HG02763 (cell line): ENCODE results near the gene TMEM245.
"Not testable (repeated sequence)": the region's sequence is repeated elsewhere in the genome, so short reads cannot be mapped to it uniquely, and the experiment has no call there.

Source experiments
- ATAC-seq: cut with Tn5 transposase; IDR thresholded peaks from one replicate; pipeline ENCODE4 v1.9.1; 2021; ENCODE audit warnings: mild to moderate bottlenecking, moderate library complexity; ENCODE audit not compliant: unreplicated experiment

TMEM245 gene

GRCh38 chr9:109072133-109072692 lies 47.5 kb downstream of the TMEM245 start:
- no peak for ATAC-seq

GRCh38 chr9:109068764-109069163 lies 51.0 kb downstream of the TMEM245 start:
- ATAC-seq, result no peak

- ATAC-seq, result no peak
Observed at GRCh38 chr9:109064963-109065702, 54.6 kb downstream of the TMEM245 start.

DNA sequence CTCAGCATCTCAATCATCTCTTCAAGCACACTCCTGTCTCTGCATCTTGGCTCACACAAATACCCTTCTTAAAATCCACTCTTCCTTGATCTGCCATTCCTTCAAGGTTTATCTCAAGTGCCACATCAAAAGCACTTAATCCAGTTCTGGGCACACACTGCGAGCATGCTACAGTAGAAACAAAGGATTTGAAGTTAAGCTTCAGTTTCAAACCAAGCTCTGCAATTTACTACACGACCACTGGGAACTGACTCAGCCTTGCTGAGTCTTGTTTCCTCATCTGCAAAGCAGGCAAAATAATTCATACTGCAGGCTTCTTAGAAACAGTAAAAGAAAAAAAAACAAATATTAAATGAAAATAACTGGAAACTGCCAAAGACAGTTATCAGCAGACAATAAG lies 56.0 kb downstream of the TMEM245 start:
- no peak for ATAC-seq

- no peak for ATAC-seq
Observed at GRCh38 chr9:109062543-109062942, 57.2 kb downstream of the TMEM245 start.

- no peak for ATAC-seq
Observed at GRCh38 chr9:109060191-109060590, 59.6 kb downstream of the TMEM245 start.

DNA sequence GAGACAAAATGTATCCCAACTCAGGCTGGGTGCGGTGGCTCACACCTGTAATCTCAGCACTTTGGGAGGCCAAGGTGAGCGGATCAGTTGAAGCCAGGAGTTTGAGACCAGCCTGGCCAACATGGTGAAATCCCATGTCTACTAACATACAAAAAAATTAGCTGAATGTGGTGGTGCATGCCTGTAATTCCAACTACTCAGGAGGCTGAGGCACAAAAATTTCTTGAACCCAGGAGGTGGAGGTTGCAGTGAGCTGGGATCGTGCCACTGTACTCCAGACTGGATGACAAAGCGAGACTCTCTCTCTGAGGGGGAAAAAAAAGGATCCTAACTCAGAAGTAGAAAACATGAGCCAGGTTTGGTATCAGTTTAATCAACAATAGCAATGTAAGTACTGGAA lies 66.6 kb downstream of the TMEM245 start:
- not testable (repeated sequence) for ATAC-seq

- ATAC-seq, result no peak
Observed at GRCh38 chr9:109052416-109052815, 67.3 kb downstream of the TMEM245 start.

DNA sequence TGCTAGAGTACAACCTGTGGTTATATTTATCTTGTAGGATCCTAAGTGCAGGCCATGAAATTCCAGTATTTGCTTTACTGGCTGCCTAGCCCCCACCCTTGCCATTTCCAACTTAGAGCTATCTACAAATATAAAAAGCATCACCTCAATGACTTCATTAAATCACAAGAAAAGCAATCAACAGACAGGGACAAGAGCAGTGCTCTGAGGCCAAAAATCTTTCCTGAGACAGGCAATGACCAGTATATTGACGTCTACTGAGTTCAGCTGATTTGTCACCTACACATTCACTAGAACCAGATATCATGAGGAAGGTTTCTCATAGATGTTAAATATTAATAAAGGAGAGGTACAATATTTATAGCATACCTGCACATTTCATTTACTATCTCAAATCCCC lies 68.0 kb downstream of the TMEM245 start:
- no peak for ATAC-seq

DNA sequence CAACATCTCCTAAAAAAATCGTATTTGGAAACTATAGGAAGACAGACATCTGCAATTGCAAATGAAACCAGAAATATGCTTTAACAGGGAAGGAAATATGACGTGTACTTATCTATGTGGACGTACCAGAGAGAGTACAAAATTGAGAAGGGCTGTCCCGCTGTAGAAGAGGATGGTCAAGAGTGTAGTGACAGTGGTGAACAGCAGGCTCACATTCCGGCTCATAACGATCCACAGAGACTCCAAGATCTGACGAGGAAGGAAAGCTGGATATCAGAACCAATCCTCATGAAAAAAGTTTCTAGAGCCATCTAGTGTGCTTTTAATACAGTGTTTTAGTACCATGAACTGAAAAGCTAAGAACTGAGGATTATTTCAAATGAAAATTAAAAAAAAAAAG lies 69.3 kb downstream of the TMEM245 start:
- no peak for ATAC-seq

DNA sequence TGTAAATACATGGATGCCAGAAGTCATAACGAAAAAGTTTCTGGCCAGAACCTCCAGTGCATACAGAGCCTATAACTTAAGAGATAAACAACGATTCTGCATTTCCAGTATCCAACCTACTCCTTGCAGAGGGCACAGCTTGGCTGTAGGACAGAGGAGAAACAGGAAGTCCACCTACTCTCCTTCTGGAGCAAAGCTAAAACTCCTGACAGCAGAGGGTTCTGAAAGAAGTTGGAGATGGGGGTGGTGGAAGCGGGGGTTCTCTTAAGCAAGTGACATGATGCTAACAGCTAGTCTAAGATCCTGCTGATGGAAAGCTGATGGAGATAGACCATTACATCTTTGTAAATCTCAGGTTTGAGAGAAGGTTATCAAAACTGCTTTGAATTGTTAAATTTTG lies 70.9 kb downstream of the TMEM245 start:
- ATAC-seq, result no peak

DNA sequence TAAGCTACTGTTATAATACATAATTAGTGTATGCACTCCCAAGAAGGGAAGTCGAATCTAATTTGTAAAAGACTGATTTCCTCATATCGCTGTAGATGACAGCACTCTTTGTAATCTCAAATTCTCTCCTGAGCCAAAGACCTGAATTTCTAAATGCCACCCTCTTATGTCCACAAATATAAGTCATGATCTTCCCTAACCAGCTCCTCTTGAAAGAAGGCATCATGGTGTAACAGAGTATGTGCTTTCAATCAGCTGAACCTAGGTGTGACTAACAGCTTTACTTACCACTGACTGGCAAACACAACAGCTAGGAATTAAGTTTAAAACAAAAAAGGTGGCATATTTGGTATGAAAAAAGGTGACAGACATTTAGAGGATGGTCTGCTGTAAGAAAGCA lies 72.5 kb downstream of the TMEM245 start:
- ATAC-seq, result no peak

GRCh38 chr9:109046346-109046745 lies 73.4 kb downstream of the TMEM245 start:
- ATAC-seq, result no peak

DNA sequence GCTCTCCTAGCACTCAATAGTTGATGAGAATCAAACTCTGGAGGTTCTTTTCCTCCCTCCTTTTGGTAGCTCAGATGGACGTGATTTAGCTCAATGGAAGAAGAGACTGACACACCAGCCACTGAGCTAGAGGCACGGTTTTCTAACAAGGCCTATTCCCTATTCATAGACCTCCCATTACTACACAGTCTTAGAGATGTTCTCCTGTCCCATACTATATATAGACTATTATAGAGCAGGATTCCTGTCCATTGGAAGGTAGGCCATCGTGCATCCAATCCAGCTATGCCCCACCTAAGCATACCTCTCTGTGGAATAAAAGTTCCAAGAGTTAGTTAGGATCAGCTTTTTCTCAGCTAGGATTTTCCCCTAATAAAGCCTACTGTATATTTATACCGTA lies 76.2 kb downstream of the TMEM245 start:
- no peak for ATAC-seq

GRCh38 chr9:109040571-109040970 lies 79.2 kb downstream of the TMEM245 start:
- no peak for ATAC-seq

- ATAC-seq, result no peak
Observed at GRCh38 chr9:109039539-109039938, 80.2 kb downstream of the TMEM245 start.

DNA sequence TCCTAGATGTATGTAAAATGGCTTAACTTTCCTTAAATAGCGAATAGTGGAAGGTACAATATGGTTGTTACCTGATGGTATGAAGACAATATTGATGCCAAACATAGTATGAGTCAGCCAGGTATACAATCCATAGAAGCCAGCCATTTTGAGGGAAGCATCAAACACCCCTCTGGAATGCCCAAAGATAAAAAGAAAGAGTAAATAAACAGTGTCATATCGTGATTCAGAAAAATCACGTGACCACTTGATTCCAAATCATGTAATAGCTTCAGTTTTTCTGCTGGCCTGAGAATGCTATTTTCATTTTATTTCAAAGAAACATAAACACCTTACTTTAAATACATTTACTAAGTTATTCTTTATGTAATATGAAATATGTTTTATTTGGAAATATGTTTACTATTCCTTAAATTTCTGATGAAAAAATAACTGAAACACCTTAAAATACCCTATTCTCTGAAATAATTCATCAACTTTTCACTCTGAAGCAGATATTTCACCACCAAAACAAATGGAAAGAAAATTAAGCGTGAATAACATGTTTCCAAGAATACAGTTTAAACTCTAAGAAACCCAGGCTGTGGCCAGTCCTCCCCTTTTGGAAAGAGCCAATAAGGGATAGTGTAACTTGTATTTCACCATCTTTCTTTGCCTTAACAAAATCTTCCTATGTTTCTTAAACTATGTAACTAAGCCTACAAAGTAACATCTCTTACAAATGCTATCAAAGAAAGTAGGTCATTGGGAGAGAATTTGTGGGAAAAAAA lies 81.6 kb downstream of the TMEM245 start:
- no peak for ATAC-seq

GRCh38 chr9:109036744-109037680 lies 82.7 kb downstream of the TMEM245 start:
- no peak for ATAC-seq

DNA sequence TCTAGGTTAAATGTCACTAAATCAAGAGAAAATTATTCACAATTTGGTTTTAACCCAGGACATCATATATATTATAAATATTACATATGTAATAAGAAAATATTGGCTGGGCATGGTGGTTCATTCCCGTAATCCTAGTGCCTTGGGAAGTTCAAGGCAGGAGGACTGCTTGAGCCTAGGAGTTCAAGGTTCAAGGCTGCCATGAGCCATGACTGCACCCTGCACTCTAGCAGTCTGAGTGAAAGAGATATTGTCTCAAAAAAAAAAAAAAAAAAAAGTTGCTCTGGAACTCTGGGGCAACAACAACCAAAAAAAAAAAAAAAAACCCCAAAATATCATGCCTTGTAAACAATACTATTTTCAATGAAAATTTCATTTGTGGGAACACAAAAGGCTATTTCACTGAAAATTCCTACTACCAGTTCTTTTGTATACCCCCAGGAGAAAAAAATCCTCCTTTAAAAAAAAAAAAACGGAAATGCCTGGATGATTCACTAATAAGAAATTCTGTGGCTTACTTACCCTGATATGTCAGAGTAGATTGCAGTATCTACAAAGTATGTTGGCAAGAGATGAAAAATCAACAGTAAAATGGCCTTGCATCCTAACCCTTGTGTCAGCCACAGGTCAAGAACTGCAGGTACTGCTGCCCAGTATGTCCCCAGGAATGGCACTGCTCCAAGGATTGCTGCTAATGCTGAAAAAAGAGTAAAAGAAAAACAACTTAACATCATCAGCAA lies 83.9 kb downstream of the TMEM245 start:
- no peak for ATAC-seq

- ATAC-seq, result no peak
Observed at GRCh38 chr9:109033941-109034700, 85.6 kb downstream of the TMEM245 start.
